CD4-positive, CD25-positive, alpha-beta regulatory T cell (primary cell): ENCODE results near the gene TMEM215. TPM values are rescaled to one million over a fixed set of nuclear protein-coding genes. Genes with fewer than 3 reads are reported as not detected.
"Not testable (repeated sequence)": the region's sequence is repeated elsewhere in the genome, so short reads cannot be mapped to it uniquely, and the experiment has no call there.

Experiments
- ATAC-seq, 2 donors: fragments of 150-1000 bp; cut with Tn5 transposase; one replicate each; pipeline ENCODE4 v1.10.0; 2021; ENCODE audit warnings: low read depth in 2 of 2, moderate number of reproducible peaks in 2 of 2, moderate library complexity in 1 of 2
- DNase-seq, 3 donors: peaks; one replicate each; pipeline versions ENCODE4 v3.0.0 to v3.0.0-alpha.2; 2012 to 2022; ENCODE audit warnings: mixed read lengths in 1 of 3
- H3K27ac ChIP-seq: one replicate; pipeline ENCODE4 v1.7.0; 2013; ENCODE audit warnings: mild to moderate bottlenecking, low read length; ENCODE audit not compliant: insufficient read depth, poor library complexity, severe bottlenecking
- H3K27me3 ChIP-seq: one replicate; pipeline ENCODE4 v1.7.0; 2013; ENCODE audit warnings: low read length; ENCODE audit not compliant: control insufficient read depth, insufficient read depth
- H3K36me3 ChIP-seq: one replicate; pipeline ENCODE4 v1.7.0; 2013; ENCODE audit warnings: mild to moderate bottlenecking, low read length, moderate library complexity; ENCODE audit not compliant: control insufficient read depth, insufficient read depth
- H3K4me1 ChIP-seq: 2 replicates; pipeline ENCODE4 v1.7.0; 2013; ENCODE audit warnings: mild to moderate bottlenecking, low read length; ENCODE audit not compliant: insufficient read depth, control insufficient read depth, poor library complexity, severe bottlenecking
- H3K4me3 ChIP-seq: one replicate; pipeline ENCODE4 v1.7.0; 2013; ENCODE audit warnings: low read depth, mild to moderate bottlenecking, low read length, moderate library complexity
- H3K9me3 ChIP-seq, 2 experiments: 1 replicate in 1 of 2; 2 replicates in 1 of 2; pipeline ENCODE4 v1.7.0; 2013; ENCODE audit warnings: low read length in 2 of 2, mild to moderate bottlenecking in 1 of 2, moderate library complexity in 1 of 2; ENCODE audit not compliant: control insufficient read depth in 2 of 2
- H3K27ac Mint-ChIP-seq, 3 donors: one replicate each; pipeline ENCODE4 v1.8.0; 2020 to 2022; ENCODE audit warnings: mild to moderate bottlenecking in 3 of 3, mixed read lengths in 3 of 3, moderate library complexity in 2 of 3
- H3K27me3 Mint-ChIP-seq: one replicate; pipeline ENCODE4 v1.8.0; 2022; ENCODE audit warnings: mild to moderate bottlenecking, mixed read lengths
- H3K36me3 Mint-ChIP-seq: one replicate; pipeline ENCODE4 v1.8.0; 2020; ENCODE audit warnings: mixed read lengths
- H3K4me1 Mint-ChIP-seq, 4 donors: one replicate each; pipeline ENCODE4 v1.8.0; 2020 to 2022; ENCODE audit warnings: mixed read lengths in 4 of 4, mild to moderate bottlenecking in 1 of 4
- H3K4me3 Mint-ChIP-seq, 4 donors: one replicate each; pipeline ENCODE4 v1.8.0; 2020 to 2022; ENCODE audit warnings: mild to moderate bottlenecking in 4 of 4, mixed read lengths in 4 of 4, moderate library complexity in 3 of 4
- H3K9me3 Mint-ChIP-seq, 7 donors: one replicate each; pipeline ENCODE4 v1.8.0; 2020 to 2022; ENCODE audit warnings: mixed read lengths in 7 of 7, mild to moderate bottlenecking in 3 of 7, moderate library complexity in 2 of 7
- polyA plus RNA-seq, 4 donors: library from polyadenylated mRNA; unstranded; fragments of 300-500 nt; fragmentation: Illumina TruSeq; gene quantifications; one replicate each; pipeline ENCODE4 v1.2.3, GENCODE V29; 2021
- total RNA-seq: library from RNA; stranded (reverse); gene quantifications from one replicate; pipeline ENCODE4 v1.2.3, GENCODE V29; 2022

TMEM215 gene
- total and polyA plus RNA-seq, 5 donors from 2014 or later, result not detected

DNA sequence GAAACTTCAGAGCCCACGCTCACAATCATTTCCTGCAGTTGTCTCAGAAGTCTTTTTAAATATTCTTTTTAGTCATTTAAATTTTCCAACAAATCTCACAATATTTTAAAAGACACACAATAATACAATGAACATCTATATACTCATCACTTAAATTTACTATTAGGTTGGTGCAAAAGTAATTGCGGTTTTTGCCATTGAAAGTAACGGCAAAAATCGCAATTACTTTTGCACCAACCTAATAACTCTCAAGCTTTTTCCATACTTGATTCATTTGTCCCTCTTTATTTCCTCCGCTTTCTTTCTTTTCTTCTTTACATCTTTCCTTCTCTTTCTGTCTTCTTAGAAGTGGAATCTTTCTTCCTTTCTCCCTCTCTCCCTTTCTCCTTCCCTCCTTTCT lies 19.2 kb upstream of the TMEM215 start:
- no peak overlapping the region for H3K27ac Mint-ChIP-seq
- H3K4me1 Mint-ChIP-seq, result no peaks in the 10 kb centered on the region
- no peak for DNase-seq
- H3K27me3 Mint-ChIP-seq, result peaks cover 8% of the 10 kb centered on the region
- Histone ChIP-seq H3K4me1 (no peaks in the 10 kb centered on the region), H3K27ac (no peak overlapping the region), H3K9me3 (no peaks in the 10 kb centered on the region), H3K27me3 (no peaks in the 10 kb centered on the region), H3K4me3 (no peak overlapping the region), H3K36me3 (no peaks in the 10 kb centered on the region)
- H3K4me3 Mint-ChIP-seq, result no peak overlapping the region
- ATAC-seq, result no peak
- H3K9me3 Mint-ChIP-seq, result peaks cover 0 to 8% (median 0%) of the 10 kb centered on the region in 7 donors
- H3K36me3 Mint-ChIP-seq, result no peaks in the 10 kb centered on the region

DNA sequence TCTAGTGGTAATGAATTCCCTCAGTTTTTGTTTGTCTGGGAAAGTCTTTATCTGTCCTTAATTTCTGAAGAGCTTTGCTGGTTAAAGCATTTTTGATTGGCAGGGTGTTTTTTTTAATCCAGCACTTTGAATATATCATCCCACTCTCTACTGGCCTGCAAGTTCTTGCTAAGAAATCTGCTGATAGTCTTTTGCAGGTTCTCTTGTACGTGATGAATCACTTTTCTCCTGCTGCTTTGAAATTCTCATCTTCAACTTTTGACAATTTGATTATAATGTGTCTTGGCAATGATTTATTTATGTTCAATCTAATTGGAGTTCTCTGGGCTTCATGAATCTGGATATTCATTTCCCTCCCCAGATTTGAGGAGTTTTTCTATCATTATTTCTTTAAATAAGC lies 8.1 kb upstream of the TMEM215 start:
- Mint-ChIP-seq H3K36me3 (no peaks in the 10 kb centered on the region), H3K9me3 (peaks cover 0 to 21% (median 6%) of the 10 kb centered on the region in 7 donors), H3K27me3 (peaks cover 27% of the 10 kb centered on the region), H3K4me1 (no peaks in the 10 kb centered on the region), H3K27ac (no peak overlapping the region), H3K4me3 (no peak overlapping the region)
- Histone ChIP-seq H3K36me3 (no peaks in the 10 kb centered on the region), H3K27ac (no peak overlapping the region), H3K9me3 (peaks cover 10% of the 10 kb centered on the region in 2 experiments), H3K4me3 (no peak overlapping the region), H3K4me1 (no peaks in the 10 kb centered on the region), H3K27me3 (peaks cover 4% of the 10 kb centered on the region)
- ATAC-seq (no peak), DNase-seq (no peak)

DNA sequence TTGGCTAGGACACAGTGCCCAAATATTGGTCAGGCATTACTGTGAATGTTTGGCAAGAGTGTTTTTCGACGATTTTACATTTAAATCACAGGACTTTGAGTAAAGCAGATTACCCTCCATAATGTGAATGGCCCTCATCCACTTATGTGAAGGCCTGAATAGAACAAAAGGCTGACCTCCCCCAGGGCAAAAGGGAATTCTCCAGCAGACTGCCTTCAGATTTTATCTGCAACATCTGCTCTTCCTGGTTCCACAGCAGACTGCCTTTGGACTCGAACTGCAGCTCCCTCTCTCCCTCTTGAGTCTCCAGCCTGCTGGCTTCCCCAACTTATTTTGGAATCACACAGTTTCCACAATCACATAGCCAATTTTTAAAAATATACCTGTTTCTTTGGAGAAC lies 7.1 kb upstream of the TMEM215 start:
- H3K4me1 Mint-ChIP-seq, result no peaks in the 10 kb centered on the region
- no peak overlapping the region for H3K4me3 Mint-ChIP-seq
- Histone ChIP-seq H3K4me1 (no peaks in the 10 kb centered on the region), H3K27me3 (peaks cover 8% of the 10 kb centered on the region), H3K27ac (no peak overlapping the region), H3K36me3 (no peaks in the 10 kb centered on the region), H3K4me3 (no peak overlapping the region), H3K9me3 (peaks cover 10% of the 10 kb centered on the region in 2 experiments)
- H3K36me3 Mint-ChIP-seq, result no peaks in the 10 kb centered on the region
- ATAC-seq (no peak), DNase-seq (no peak)
- H3K9me3 Mint-ChIP-seq, result peaks cover 0 to 21% (median 3%) of the 10 kb centered on the region in 7 donors
- no peak overlapping the region for H3K27ac Mint-ChIP-seq
- H3K27me3 Mint-ChIP-seq, result peaks cover 33% of the 10 kb centered on the region

- no peaks in the 10 kb centered on the region for H3K36me3 ChIP-seq
- H3K4me1 ChIP-seq, result no peaks in the 10 kb centered on the region
- ATAC-seq, result no peak
- DNase-seq, result no peak
- H3K36me3 Mint-ChIP-seq, result no peaks in the 10 kb centered on the region
- H3K27ac ChIP-seq, result no peak overlapping the region
- peaks cover 69% of the 10 kb centered on the region for H3K27me3 Mint-ChIP-seq
- peaks cover 0 to 8% (median 0%) of the 10 kb centered on the region in 7 donors for H3K9me3 Mint-ChIP-seq
- no peaks in the 10 kb centered on the region for H3K4me1 Mint-ChIP-seq
- no peak overlapping the region for H3K4me3 ChIP-seq
- H3K27ac Mint-ChIP-seq, result no peak overlapping the region
- H3K9me3 ChIP-seq, result no peaks in the 10 kb centered on the region
- H3K27me3 ChIP-seq, result peaks cover 22% of the 10 kb centered on the region
- no peak overlapping the region for H3K4me3 Mint-ChIP-seq
These were observed 718 bp upstream of the TMEM215 start for GRCh38 chr9:32782476-32783167.

DNA sequence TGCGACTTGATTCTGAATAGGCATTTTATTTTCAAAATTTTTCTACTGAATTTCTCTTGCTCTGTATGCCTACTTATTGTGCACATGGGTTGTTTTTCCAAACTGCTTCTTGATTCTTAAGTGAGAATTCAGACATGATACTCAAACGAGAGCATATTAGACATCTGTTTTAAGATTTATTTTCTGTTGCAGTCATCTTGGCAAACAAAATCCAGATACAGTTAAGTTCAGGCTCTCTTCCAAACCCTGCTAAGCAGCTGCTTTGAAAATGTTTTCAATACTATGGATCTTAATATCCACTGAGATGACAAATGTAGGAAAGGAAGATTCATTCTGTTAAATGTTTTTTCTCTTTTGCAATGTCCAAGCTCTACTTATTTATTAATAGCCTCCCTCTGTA lies 4.5 kb downstream of the TMEM215 start:
- no peaks in the 10 kb centered on the region for H3K36me3 Mint-ChIP-seq

GRCh38 chr9:32796015-32796414 lies 12.7 kb downstream of the TMEM215 start:
- peaks cover 0 to 23% (median 7%) of the 10 kb centered on the region in 7 donors for H3K9me3 Mint-ChIP-seq

More for the DNA sequence above, 4.5 kb downstream of the TMEM215 start:
- H3K27me3 Mint-ChIP-seq, result peaks cover 55% of the 10 kb centered on the region
- H3K9me3 ChIP-seq, result no peaks in the 10 kb centered on the region
- H3K4me1 Mint-ChIP-seq, result no peaks in the 10 kb centered on the region
- DNase-seq (no peak), ATAC-seq (no peak)
- no peaks in the 10 kb centered on the region for H3K4me1 ChIP-seq
- H3K27me3 ChIP-seq, result peaks cover 6% of the 10 kb centered on the region
- no peaks in the 10 kb centered on the region for H3K36me3 ChIP-seq
- no peak overlapping the region for H3K27ac ChIP-seq
- no peak overlapping the region for H3K4me3 Mint-ChIP-seq
- no peak overlapping the region for H3K27ac Mint-ChIP-seq
- peaks cover 0 to 4% (median 0%) of the 10 kb centered on the region in 7 donors for H3K9me3 Mint-ChIP-seq
- no peak overlapping the region for H3K4me3 ChIP-seq

GRCh38 chr9:32801530-32801929 lies 18.2 kb downstream of the TMEM215 start:
- Histone ChIP-seq H3K9me3 (no peaks in the 10 kb centered on the region), H3K27me3 (no peaks in the 10 kb centered on the region), H3K4me1 (no peaks in the 10 kb centered on the region), H3K27ac (no peak overlapping the region), H3K36me3 (no peaks in the 10 kb centered on the region), H3K4me3 (no peak overlapping the region)
- DNase-seq (no peak), ATAC-seq (no peak)
- Mint-ChIP-seq H3K4me3 (no peak overlapping the region), H3K36me3 (peaks cover under 1% of the 10 kb centered on the region), H3K4me1 (no peaks in the 10 kb centered on the region), H3K27ac (no peak overlapping the region), H3K27me3 (peaks cover 6% of the 10 kb centered on the region), H3K9me3 (peaks cover 0 to 13% (median 4%) of the 10 kb centered on the region in 7 donors)

More at GRCh38 chr9:32796015-32796414, 12.7 kb downstream of the TMEM215 start:
- H3K36me3 Mint-ChIP-seq, H3K9me3 ChIP-seq, H3K4me3 ChIP-seq, ATAC-seq, H3K27me3 Mint-ChIP-seq, H3K27ac ChIP-seq, H3K4me1 ChIP-seq, H3K27me3 ChIP-seq, H3K4me3 Mint-ChIP-seq, H3K36me3 ChIP-seq, H3K27ac Mint-ChIP-seq, H3K4me1 Mint-ChIP-seq, DNase-seq: not testable (repeated sequence)

GRCh38 chr9:32807217-32807616 lies 23.9 kb downstream of the TMEM215 start:
- no peaks in the 10 kb centered on the region for H3K36me3 ChIP-seq
- Mint-ChIP-seq H3K36me3 (no peaks in the 10 kb centered on the region), H3K27ac (no peak overlapping the region), H3K4me3 (no peak overlapping the region), H3K4me1 (no peaks in the 10 kb centered on the region), H3K9me3 (peaks cover 2 to 24% (median 8%) of the 10 kb centered on the region in 7 donors), H3K27me3 (peaks cover 11% of the 10 kb centered on the region)
- DNase-seq, result no peak
- H3K9me3 ChIP-seq, result no peaks in the 10 kb centered on the region
- ATAC-seq, result no peak
- H3K27me3 ChIP-seq, result no peaks in the 10 kb centered on the region
- no peak overlapping the region for H3K4me3 ChIP-seq
- H3K4me1 ChIP-seq, result no peaks in the 10 kb centered on the region
- no peak overlapping the region for H3K27ac ChIP-seq
